ENCODE results near the gene AKAP13.
"Not testable (repeated sequence)": the region's sequence is repeated elsewhere in the genome, so short reads cannot be mapped to it uniquely, and the experiment has no call there.

Gene AKAP13

GRCh38 chr15:85348048-85348766 lies 32.2 kb upstream of the AKAP13 start:
- peak; percentile 19 for DNase-seq

GRCh38 chr15:85349062-85349461 lies 31.3 kb upstream of the AKAP13 start:
- DNase-seq = not testable (repeated sequence)

GRCh38 chr15:85350395-85350794 lies 30.0 kb upstream of the AKAP13 start:
- no peak for DNase-seq

DNA sequence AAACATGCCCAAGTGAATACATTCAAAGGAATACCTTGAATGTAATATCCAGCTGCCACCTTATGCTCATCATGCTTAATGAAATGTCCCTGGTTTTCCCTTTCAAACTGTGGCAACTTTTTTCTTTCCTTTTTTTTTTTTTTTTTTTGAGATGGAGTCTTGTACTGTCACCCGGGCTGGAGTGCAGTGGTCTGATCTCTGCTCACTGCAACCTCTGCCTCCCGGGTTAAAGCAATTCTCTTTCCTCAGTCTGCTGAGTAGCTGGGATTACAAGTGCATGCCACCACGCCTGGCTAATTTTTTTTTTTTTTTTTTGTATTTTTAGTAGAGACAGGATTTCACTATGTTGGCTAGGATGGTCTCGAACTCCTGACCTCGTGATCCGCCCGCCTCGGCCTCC lies 28.9 kb upstream of the AKAP13 start:
- DNase-seq = not testable (repeated sequence)

- DNase-seq = no peak
Observed at GRCh38 chr15:85351965-85352364, 28.4 kb upstream of the AKAP13 start.

- no peak for DNase-seq
Observed at GRCh38 chr15:85353516-85353915, 26.9 kb upstream of the AKAP13 start.

GRCh38 chr15:85354461-85354860 lies 25.9 kb upstream of the AKAP13 start:
- no peak for DNase-seq

GRCh38 chr15:85354948-85355347 lies 25.5 kb upstream of the AKAP13 start:
- DNase-seq = no peak

- DNase-seq = no peak
Observed at GRCh38 chr15:85356276-85356675, 24.1 kb upstream of the AKAP13 start.

GRCh38 chr15:85361323-85361722 lies 19.1 kb upstream of the AKAP13 start:
- no peak for DNase-seq

DNA sequence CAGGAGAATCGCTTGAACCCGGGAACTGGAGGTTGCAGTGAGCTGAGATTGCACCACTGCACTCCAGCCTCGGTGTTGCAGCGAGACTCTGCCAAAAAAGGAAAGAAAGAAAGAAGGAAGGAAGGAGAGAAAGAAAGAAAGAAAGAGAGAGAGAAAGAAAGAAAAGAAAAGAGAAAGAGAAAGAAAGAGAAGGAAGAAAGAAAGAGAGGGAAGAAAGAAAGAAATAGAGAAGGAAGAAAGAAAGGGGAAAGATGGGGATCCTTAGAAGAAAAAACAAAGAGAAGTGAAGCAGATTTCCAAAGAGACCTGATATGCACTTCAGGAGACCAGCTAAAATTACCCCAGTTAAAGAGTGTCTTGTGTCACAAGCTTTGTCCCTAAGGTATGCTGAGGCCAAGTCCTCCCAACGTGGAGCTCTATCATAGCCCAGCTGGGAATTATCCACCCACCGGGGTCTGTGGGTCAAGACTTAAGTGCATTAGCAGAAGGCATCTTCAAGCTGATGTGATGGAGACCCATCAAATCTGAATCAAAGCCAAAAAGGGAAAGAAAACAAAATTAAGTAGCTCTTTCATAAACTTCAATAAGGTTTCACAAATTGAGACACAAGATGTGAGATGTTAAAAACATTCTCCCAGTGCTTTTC lies 17.8 kb upstream of the AKAP13 start:
- no peak for DNase-seq

- no peak for DNase-seq
Observed at GRCh38 chr15:85365980-85366379, 14.4 kb upstream of the AKAP13 start.

DNA sequence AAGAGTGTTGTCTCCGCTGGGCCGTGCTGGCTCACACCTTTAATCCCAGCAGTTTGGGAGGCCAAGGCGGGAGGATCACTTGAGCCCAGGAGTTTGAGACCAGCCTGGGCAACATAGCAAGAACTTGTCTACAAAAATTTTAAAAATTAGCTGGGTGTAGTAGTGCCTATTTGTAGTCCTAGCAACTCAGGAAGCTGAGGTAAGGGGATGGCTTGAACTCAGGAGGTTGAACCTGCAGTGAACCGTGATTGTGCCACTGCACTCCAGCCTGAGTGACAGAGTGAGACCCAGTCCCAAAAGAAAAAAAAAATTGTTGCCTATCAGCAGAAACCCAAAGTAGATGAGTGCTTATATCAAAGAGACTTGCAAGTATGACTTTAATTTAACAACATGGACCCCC lies 12.7 kb upstream of the AKAP13 start:
- no peak for DNase-seq

DNA sequence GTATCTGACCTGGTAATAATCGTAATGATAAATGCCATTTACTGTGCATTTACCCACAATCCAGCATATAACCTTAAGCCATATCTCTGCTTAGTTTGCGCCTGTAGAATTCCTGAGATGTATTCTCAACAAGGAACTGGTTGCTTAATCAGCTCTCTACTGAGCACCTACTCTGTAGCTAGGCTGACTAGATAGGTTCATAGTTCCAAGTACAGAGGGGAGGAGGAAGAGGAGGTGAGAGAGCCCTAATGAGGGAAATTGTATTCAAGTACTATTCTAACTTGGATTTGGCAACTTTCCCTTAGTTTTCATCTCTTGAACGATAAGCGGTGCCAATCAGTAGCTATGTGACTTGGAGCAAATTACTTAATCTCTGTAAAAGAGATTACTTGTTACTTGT lies 5.6 kb upstream of the AKAP13 start:
- DNase-seq = no peak

GRCh38 chr15:85377269-85377668 lies 3.1 kb upstream of the AKAP13 start:
- no peak for DNase-seq

GRCh38 chr15:85377986-85378385 lies 2.4 kb upstream of the AKAP13 start:
- no peak for DNase-seq

DNA sequence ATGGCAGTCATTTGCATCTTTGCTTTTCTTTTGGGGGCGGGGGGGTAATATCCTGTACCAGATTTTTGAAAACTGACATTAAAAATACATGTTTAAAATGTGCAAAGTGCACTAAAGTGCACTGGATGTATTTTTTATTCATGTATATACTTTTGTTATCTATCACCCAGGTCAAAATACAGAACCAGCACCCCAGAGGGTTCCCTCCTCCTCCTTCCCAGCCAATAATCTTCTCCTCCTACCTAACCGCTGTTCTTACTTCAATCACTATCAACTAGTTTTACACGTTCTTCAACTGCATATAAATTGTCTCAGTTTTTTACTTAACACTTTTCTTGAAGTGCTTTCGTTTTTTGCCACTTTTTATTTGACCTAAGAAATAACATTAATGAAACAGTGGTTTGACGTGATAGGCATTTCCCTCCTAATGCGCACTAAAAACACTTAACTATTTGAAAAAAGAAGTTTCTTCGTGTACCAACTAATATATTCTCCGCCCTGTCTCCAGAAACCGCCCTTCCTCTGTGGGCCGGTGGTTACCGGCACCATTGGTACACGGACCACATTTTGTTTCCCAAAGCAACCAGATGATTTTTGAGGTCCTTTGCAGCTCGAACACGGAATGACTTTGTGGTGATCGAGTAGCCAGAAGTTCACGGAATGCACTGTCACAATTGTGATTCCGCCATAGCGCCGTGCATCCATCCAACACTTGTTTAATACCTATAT lies 836 bp upstream of the AKAP13 start:
- DNase-seq = peak; percentile 35

GRCh38 chr15:85380812-85381642 lies 624 bp downstream of the AKAP13 start:
- peak; percentile 25 for DNase-seq

- no peak for DNase-seq
Observed at GRCh38 chr15:85381850-85382751, 1.7 kb downstream of the AKAP13 start.

GRCh38 chr15:85382942-85383341 lies 2.5 kb downstream of the AKAP13 start:
- DNase-seq = no peak

DNA sequence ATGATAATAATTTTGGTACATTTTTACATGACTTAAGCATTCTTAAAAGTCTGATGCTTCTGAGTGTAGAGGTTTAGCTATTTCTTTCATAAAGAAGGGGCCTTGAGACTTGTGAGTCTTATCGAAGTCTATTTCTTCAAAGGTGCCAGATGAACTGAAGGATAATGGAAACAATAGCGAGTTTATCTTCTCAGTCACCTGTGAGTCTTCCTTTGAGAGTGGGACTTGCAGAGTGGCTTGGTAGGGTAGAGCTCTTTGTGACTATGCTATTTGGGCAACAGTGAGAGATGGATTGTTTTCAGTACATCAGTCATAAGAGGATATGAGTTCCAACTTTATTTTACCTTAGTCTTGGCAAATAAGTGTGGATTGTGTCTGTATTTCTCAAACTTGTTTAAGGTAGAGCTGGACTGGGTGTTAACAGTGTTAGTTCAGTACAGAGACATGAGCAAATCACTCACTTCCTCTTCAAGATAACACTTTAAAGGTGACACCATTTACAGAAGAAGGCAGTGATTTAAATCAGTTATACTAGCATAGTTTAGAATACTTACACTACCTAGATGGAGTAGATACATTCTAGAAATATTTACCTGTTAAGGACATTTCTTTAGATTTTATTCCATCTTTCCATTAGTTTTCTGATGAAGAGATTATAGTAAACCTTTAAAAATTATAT lies 3.2 kb downstream of the AKAP13 start:
- DNase-seq = no peak

All from NCI-H2171 treated with DMSO at 0.1 percent for 48 hours (cell line).